ENCODE data around the gene ZGRF1. TPM values are rescaled to one million over a fixed set of nuclear protein-coding genes. Genes with fewer than 3 reads are reported as not detected.
"Not testable (repeated sequence)": the region's sequence is repeated elsewhere in the genome, so short reads cannot be mapped to it uniquely, and the experiment has no call there.

The ZGRF1 gene
- total and polyA plus RNA-seq, 5 experiments from 2014 or later, result 1.1 to 19.2 (median 2.3) TPM

GRCh38 chr4:112651641-112652040 lies 14.9 kb upstream of the ZGRF1 start:
- Mint-ChIP-seq H3K9me3 (no peaks in the 10 kb centered on the region), H3K27me3 (no peaks in the 10 kb centered on the region), H3K4me1 (no peaks in the 10 kb centered on the region), H3K27ac (no peak overlapping the region), H3K4me3 (no peak overlapping the region), H3K36me3 (peaks cover 11 to 84% (median 20%) of the 10 kb centered on the region in 3 donors)
- DNase-seq (no peak), ATAC-seq (no peak)
- POLR2A ChIA-PET, result no interaction called here

GRCh38 chr4:112650332-112650731 lies 13.6 kb upstream of the ZGRF1 start:
- Mint-ChIP-seq H3K27me3 (no peaks in the 10 kb centered on the region), H3K9me3 (no peaks in the 10 kb centered on the region), H3K27ac (no peak overlapping the region), H3K4me1 (no peaks in the 10 kb centered on the region), H3K4me3 (no peak overlapping the region), H3K36me3 (peaks cover 6 to 83% (median 15%) of the 10 kb centered on the region in 3 donors)
- POLR2A ChIA-PET, result no interaction called here
- ATAC-seq, result no peak
- no peak for DNase-seq

GRCh38 chr4:112649055-112649408 lies 12.3 kb upstream of the ZGRF1 start:
- Mint-ChIP-seq H3K36me3 (peaks cover 5 to 79% (median 13%) of the 10 kb centered on the region in 3 donors), H3K4me3 (no peak overlapping the region), H3K9me3 (no peaks in the 10 kb centered on the region), H3K4me1 (peaks cover 0 to 3% (median 0%) of the 10 kb centered on the region in 4 donors), H3K27ac (no peak overlapping the region), H3K27me3 (no peaks in the 10 kb centered on the region)
- DNase-seq (no peak), ATAC-seq (no peak)
- POLR2A ChIA-PET, result no interaction called here

GRCh38 chr4:112648263-112649054 lies 11.8 kb upstream of the ZGRF1 start:
- ATAC-seq (no peak), DNase-seq (no peak)
- POLR2A ChIA-PET, result no interaction called here
- H3K27me3 Mint-ChIP-seq, result no peaks in the 10 kb centered on the region
- peaks cover 0 to 3% (median under 1%) of the 10 kb centered on the region in 4 donors for H3K4me1 Mint-ChIP-seq
- H3K4me3 Mint-ChIP-seq, result no peak overlapping the region
- H3K36me3 Mint-ChIP-seq, result peaks cover 5 to 79% (median 8%) of the 10 kb centered on the region in 3 donors
- no peak overlapping the region for H3K27ac Mint-ChIP-seq
- no peaks in the 10 kb centered on the region for H3K9me3 Mint-ChIP-seq

GRCh38 chr4:112647785-112648184 lies 11.1 kb upstream of the ZGRF1 start:
- DNase-seq (no peak), ATAC-seq (no peak)
- no peak overlapping the region for H3K27ac Mint-ChIP-seq
- no peaks in the 10 kb centered on the region for H3K9me3 Mint-ChIP-seq
- H3K27me3 Mint-ChIP-seq, result no peaks in the 10 kb centered on the region
- no peak overlapping the region for H3K4me3 Mint-ChIP-seq
- POLR2A ChIA-PET, result no interaction called here
- peaks cover 5 to 80% (median 8%) of the 10 kb centered on the region in 3 donors for H3K36me3 Mint-ChIP-seq
- H3K4me1 Mint-ChIP-seq, result peaks cover 2 to 9% (median 7%) of the 10 kb centered on the region in 4 donors

- peaks cover 4 to 18% (median 16%) of the 10 kb centered on the region in 4 donors for H3K4me1 Mint-ChIP-seq
- no peaks in the 10 kb centered on the region for H3K9me3 Mint-ChIP-seq
- no peak for DNase-seq
- H3K27me3 Mint-ChIP-seq, result no peaks in the 10 kb centered on the region
- no peak overlapping the region for H3K4me3 Mint-ChIP-seq
- H3K27ac Mint-ChIP-seq, result peak overlapping the region in 1 of 10 donors; percentile 9
- H3K36me3 Mint-ChIP-seq, result peaks cover 5 to 76% (median 8%) of the 10 kb centered on the region in 3 donors
- no peak for ATAC-seq
- POLR2A ChIA-PET, result no interaction called here
These were observed 10.2 kb upstream of the ZGRF1 start for GRCh38 chr4:112646632-112647537.

GRCh38 chr4:112645541-112646329 lies 9.0 kb upstream of the ZGRF1 start:
- Mint-ChIP-seq H3K27ac (peak overlapping the region in 1 of 10 donors; percentile 14), H3K27me3 (no peaks in the 10 kb centered on the region), H3K9me3 (no peaks in the 10 kb centered on the region), H3K36me3 (peaks cover 5 to 75% (median 8%) of the 10 kb centered on the region in 3 donors), H3K4me1 (peaks cover 12 to 27% (median 27%) of the 10 kb centered on the region in 4 donors), H3K4me3 (no peak overlapping the region)
- no peak for ATAC-seq
- POLR2A ChIA-PET, result no interaction called here
- DNase-seq, result no peak

GRCh38 chr4:112644595-112645535 lies 8.2 kb upstream of the ZGRF1 start:
- Mint-ChIP-seq H3K4me1 (peaks cover 13 to 31% (median 29%) of the 10 kb centered on the region in 4 donors), H3K27ac (peak overlapping the region in 1 of 10 donors; percentile 14), H3K36me3 (peaks cover 5 to 72% (median 8%) of the 10 kb centered on the region in 3 donors)
- H3K9me3 Mint-ChIP-seq, H3K4me3 Mint-ChIP-seq, ATAC-seq, H3K27me3 Mint-ChIP-seq, DNase-seq, POLR2A ChIA-PET: not testable (repeated sequence)

- Mint-ChIP-seq H3K9me3 (no peaks in the 10 kb centered on the region), H3K4me3 (no peak overlapping the region), H3K27me3 (no peaks in the 10 kb centered on the region), H3K27ac (no peak overlapping the region), H3K36me3 (peaks cover 5 to 60% (median 8%) of the 10 kb centered on the region in 3 donors), H3K4me1 (peaks cover 17 to 36% (median 33%) of the 10 kb centered on the region in 4 donors)
- POLR2A ChIA-PET, result no interaction called here
- ATAC-seq (no peak), DNase-seq (no peak)
These were observed 5.8 kb upstream of the ZGRF1 start for GRCh38 chr4:112642526-112642925.

- Mint-ChIP-seq H3K36me3 (peaks cover 0 to 18% (median 0%) of the 10 kb centered on the region in 3 donors), H3K4me1 (peaks cover 15 to 27% (median 26%) of the 10 kb centered on the region in 4 donors), H3K27me3 (no peaks in the 10 kb centered on the region), H3K4me3 (no peak overlapping the region), H3K9me3 (no peaks in the 10 kb centered on the region), H3K27ac (no peak overlapping the region)
- POLR2A ChIA-PET, result interaction anchor here (1.0 to 1.9 kb wide), 3 partner anchors 328 to 405 kb away, joined by 3 to 8 read pairs (median 6); partner anchors contain the start of genes AP1AR and TIFA
- no peak for DNase-seq
- ATAC-seq, result peak; percentile 11 to 17
These were observed 800 bp upstream of the ZGRF1 start for GRCh38 chr4:112637552-112637866.

GRCh38 chr4:112633477-112634235 lies 3.1 kb downstream of the ZGRF1 start:
- POLR2A ChIA-PET, result no interaction called here
- peaks cover 0 to 5% (median 2%) of the 10 kb centered on the region in 4 donors for H3K4me1 Mint-ChIP-seq
- H3K27ac Mint-ChIP-seq, result peak overlapping the region in 1 of 10 donors; percentile 63
- H3K27me3 Mint-ChIP-seq, result no peaks in the 10 kb centered on the region
- ATAC-seq (no peak), DNase-seq (peak in 3 of 10 donors; percentile 33 to 41 (median 37))
- no peaks in the 10 kb centered on the region for H3K9me3 Mint-ChIP-seq
- peak overlapping the region in 2 of 10 donors; percentile 24 to 36 for H3K4me3 Mint-ChIP-seq
- H3K36me3 Mint-ChIP-seq, result peaks cover 0 to 8% (median 0%) of the 10 kb centered on the region in 3 donors
